Hematopoietic multipotent progenitor cell treated with erythropoietin and hydrocortisone succinate and interleukin-3 and kit ligand, for 8 days (in vitro differentiated cells): Measurements from ENCODE around the gene HIGD2A.

Source experiments
- DNase-seq: peaks from one replicate; pipeline ENCODE4 v3.0.0-alpha.2; 2015

The HIGD2A gene

GRCh38 chr5:176369934-176370711 lies 18.4 kb upstream of the HIGD2A start:
- DNase-seq = no peak

GRCh38 chr5:176371621-176372539 lies 16.7 kb upstream of the HIGD2A start:
- no peak for DNase-seq

GRCh38 chr5:176373100-176373818 lies 15.3 kb upstream of the HIGD2A start:
- peak; percentile 13 for DNase-seq

DNA sequence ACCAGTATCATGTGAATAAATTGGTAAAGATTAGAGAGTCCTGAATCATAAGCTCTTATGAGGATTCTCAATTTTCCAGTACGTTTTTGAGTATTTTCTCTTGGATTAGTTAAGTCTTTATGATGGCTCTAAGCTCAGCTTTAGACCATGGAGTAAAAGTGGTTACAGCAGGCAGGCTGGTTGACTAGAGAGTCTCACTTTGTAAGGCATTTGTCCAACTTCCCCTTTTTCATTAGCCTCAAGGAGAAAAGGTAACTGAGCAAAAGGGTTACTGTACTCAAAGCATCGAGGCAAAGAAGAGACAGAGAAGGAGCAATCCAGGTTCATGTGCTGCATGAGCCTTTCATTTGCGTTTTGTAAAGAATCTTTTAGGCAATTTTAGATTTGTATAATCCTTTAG lies 8.7 kb upstream of the HIGD2A start:
- DNase-seq = no peak

- DNase-seq = no peak
Measured at GRCh38 chr5:176381423-176381822, 7.1 kb upstream of the HIGD2A start.

- DNase-seq = no peak
Measured at GRCh38 chr5:176381979-176382378, 6.6 kb upstream of the HIGD2A start.

DNA sequence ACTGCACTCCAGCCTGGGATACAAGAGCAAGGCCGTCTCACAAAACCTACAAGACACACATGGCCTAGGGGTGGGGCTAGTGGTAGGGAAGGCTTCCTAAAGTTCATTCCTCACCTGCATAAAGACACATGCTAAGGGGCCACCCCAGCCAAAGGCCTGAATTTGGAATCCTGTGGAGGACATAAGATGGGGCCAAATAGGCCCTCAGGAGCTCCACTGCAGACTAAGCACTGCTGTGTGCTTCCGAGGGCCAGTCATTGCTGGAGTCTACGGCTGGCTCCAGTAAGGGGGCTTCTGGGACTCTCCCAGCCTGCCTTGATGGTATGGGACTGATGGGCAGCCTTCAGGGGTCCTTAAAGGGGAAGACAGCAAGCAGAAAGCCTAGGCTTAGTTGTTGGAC lies 5.8 kb upstream of the HIGD2A start:
- DNase-seq = no peak

DNA sequence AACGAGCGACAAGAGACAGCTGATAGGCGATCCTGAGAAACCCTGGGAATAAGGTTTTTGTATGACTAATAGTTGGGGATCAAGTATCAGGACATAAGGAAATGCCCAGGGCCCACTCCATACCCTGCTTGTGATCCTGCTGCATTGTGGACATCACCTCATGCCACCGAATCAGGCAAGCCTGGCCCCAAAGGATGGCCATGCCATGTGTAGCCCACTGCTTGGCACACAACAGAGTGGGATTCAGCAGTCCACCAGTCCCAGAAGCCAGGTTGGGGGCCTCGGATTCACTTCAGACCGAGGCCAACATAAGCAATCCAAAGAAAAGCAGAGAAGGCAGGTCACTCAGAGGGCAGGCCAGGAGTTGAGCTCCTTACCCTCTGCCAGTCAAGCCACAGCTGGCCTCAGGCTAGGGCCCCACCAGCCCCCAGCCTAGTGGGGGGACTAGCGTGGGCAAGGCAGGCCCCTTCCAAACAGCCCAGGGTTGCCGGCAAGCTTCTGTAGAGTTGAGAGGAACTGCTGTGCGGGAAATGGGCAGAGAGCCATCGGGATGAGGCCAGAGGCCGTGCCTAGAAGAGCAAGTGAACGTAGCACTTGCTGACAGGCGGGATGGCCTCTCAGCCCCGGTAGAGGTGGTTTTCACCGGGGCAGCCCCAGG lies 5.2 kb upstream of the HIGD2A start:
- no peak for DNase-seq

- DNase-seq = no peak
Measured at GRCh38 chr5:176383961-176384360, 4.6 kb upstream of the HIGD2A start.

- no peak for DNase-seq
Measured at GRCh38 chr5:176384366-176384930, 4.1 kb upstream of the HIGD2A start.

GRCh38 chr5:176384991-176385390 lies 3.6 kb upstream of the HIGD2A start:
- DNase-seq = no peak

GRCh38 chr5:176386491-176386890 lies 2.1 kb upstream of the HIGD2A start:
- no peak for DNase-seq

- DNase-seq = peak; percentile 55
Measured at GRCh38 chr5:176387384-176387925, 1.1 kb upstream of the HIGD2A start.

- DNase-seq = peak; percentile 53
Measured at GRCh38 chr5:176388003-176388443, 528 bp upstream of the HIGD2A start.

- no peak for DNase-seq
Measured at GRCh38 chr5:176389135-176390123, 878 bp downstream of the HIGD2A start.

DNA sequence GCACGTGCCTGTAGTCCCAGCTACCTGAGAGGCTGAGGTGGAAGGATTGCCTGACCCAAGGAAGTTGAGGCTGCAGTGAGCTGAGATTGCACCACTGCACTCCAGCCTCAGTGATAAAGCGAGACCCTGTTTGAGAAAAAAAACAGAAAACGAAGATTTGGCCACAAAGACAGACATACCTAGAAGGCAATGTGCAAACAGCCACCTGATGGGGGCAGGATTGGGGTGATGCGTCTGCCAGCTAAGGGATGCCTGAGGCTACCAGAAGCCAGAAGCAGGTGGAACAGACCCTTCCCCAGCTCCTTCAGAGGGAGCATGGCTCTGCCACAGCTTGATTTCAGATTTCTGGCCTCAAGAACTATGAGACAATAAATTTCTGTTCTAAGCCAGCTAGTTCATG lies 2.9 kb downstream of the HIGD2A start:
- no peak for DNase-seq

GRCh38 chr5:176391999-176392398 lies 3.4 kb downstream of the HIGD2A start:
- DNase-seq = no peak

DNA sequence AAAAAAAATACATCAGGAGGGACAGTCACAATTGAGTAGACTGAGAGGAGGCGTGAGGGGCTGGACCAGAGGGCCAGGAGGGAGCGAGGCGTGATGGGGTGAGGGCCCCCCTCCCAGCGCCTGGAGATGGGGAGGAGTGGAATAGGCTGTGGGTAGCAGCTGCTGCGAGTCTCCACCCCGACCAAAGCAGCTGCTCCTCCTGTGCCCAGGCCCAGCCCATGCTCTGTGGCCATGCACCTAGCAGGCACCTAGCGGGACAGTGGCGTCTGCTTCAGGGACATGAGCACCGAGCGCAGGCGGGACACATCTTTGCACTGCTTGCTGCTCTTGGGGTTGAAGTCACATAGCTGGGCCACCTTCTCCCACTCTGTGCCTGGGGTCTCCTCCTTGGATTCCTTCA lies 4.0 kb downstream of the HIGD2A start:
- no peak for DNase-seq

- no peak for DNase-seq
Measured at GRCh38 chr5:176394096-176394495, 5.5 kb downstream of the HIGD2A start.

DNA sequence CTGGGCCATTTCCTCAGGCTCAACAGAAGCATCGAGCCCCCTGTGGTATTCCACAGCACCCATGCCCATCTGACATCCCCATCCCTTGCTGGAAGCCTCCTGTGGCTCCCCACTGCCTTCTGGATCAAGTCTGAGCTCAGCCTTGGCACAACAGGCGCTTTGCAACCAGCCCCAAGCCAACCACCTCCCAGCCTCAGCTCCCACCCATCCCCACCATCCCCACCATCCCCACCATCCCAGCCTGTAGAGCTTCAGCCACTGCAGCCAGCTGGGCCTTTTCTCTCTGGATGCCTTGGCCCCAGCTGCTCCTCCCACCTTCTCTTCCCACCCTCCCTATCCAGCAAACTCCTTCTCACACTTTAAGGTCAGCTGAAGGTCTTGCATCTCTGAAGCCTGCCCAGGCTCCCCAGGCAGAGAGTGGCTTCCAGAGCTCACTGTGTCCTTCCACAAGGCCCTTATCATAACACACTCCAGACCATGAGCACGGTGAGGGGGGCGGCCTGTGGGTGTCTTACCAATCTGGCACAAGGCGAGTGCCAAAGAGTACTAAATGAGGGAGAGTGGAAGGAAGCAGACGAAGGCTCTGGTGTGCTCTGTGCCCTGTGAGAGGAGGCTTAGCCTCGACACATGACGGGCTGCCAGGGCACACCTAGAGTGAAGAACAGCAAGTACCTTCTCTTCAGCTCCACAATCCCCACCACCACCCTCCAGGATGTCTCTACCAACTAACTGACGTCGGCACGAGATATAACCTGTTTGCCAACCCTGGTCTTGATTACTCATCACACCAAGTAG lies 6.5 kb downstream of the HIGD2A start:
- no peak for DNase-seq
